OCI-LY7 (cell line): ENCODE measurements around the gene PADI3. TPM values are rescaled to one million over a fixed set of nuclear protein-coding genes. Genes with fewer than 3 reads are reported as not detected.

ENCODE experiments used
- BruUV-seq: library from RNA; stranded (reverse); fragments of 400-500 nt; replicated peaks from 2 replicates; lab custom pipeline; 2021; lab: Mats Ljungman, UMichigan
- CTCF ChIA-PET: fragments of 300-600 bp; sonication (Branson Sonifier 250); formaldehyde crosslinking; loops from one replicate; lab custom pipeline; 2022; ENCODE audit warnings: antibody characterized with exemption; ENCODE audit not compliant: unreplicated experiment; lab: Charles Lee
- POLR2A ChIA-PET: fragments of 300-600 bp; sonication (Branson Sonifier 250); formaldehyde crosslinking; loops from one replicate; lab custom pipeline; 2022; ENCODE audit warnings: antibody characterized with exemption; lab: Charles Lee
- DNase-seq: peaks from one replicate; pipeline ENCODE4 v3.0.0-alpha.2; 2015; ENCODE audit warnings: low spot score
- H2AFZ ChIP-seq: fragments of 200-600 bp; sonication (generic), shearing (Covaris generic); 2 replicates; pipeline ENCODE4 v1.6.1; 2014; ENCODE audit warnings: mild to moderate bottlenecking, antibody characterized with exemption, low read length, moderate library complexity
- H3K27ac ChIP-seq: fragments of 200-600 bp; sonication (generic); 2 replicates; pipeline ENCODE4 v1.5.1; 2014; ENCODE audit warnings: mixed run types, low read depth, mild to moderate bottlenecking, moderate library complexity, low read length, inconsistent platforms; ENCODE audit not compliant: poor library complexity, severe bottlenecking
- H3K36me3 ChIP-seq: fragments of 200-600 bp; sonication (generic); 2 replicates; pipeline ENCODE4 v1.6.1; 2014; ENCODE audit warnings: mild to moderate bottlenecking, antibody characterized with exemption, low read length, moderate library complexity, mixed read lengths; ENCODE audit not compliant: insufficient read depth
- H3K4me1 ChIP-seq: fragments of 200-600 bp; sonication (generic); 2 replicates; pipeline ENCODE4 v1.5.1; 2014; ENCODE audit warnings: mild to moderate bottlenecking, low read length; ENCODE audit not compliant: insufficient read depth, poor library complexity, severe bottlenecking
- H3K4me2 ChIP-seq: fragments of 200-600 bp; sonication (generic); 2 replicates; pipeline ENCODE4 v1.6.1; 2014; ENCODE audit warnings: mild to moderate bottlenecking, low read length
- H3K4me3 ChIP-seq: fragments of 200-600 bp; sonication (generic); 2 replicates; pipeline ENCODE4 v1.5.1; 2014; ENCODE audit warnings: mild to moderate bottlenecking, low read depth, low read length; ENCODE audit not compliant: poor library complexity, severe bottlenecking
- H3K79me2 ChIP-seq: fragments of 200-600 bp; sonication (generic); 2 replicates; pipeline ENCODE4 v1.6.1; 2016; ENCODE audit warnings: low read depth, mild to moderate bottlenecking, low read length, moderate library complexity, mixed read lengths; ENCODE audit not compliant: insufficient read depth
- H3K9me2 ChIP-seq: fragments of 200-600 bp; sonication (generic); 2 replicates; pipeline ENCODE4 v1.6.1; 2016; ENCODE audit warnings: mild to moderate bottlenecking, low read length, mixed read lengths; ENCODE audit not compliant: insufficient read depth
- H3K9me3 ChIP-seq: fragments of 200-600 bp; sonication (generic); 2 replicates; pipeline ENCODE4 v1.6.1; 2014; ENCODE audit warnings: mild to moderate bottlenecking, mixed run types, low read length, mixed read lengths
- H4K20me1 ChIP-seq: fragments of 200-600 bp; sonication (generic); 2 replicates; pipeline ENCODE4 v1.6.1; 2014; ENCODE audit warnings: mild to moderate bottlenecking, antibody characterized with exemption, low read length, moderate library complexity, mixed read lengths; ENCODE audit not compliant: insufficient read depth
- EZH2phosphoT487 ChIP-seq: fragments of 200-600 bp; sonication (generic); IDR thresholded peaks from 2 replicates; pipeline ENCODE4 v1.6.1; 2018; ENCODE audit warnings: low read depth, borderline replicate concordance, mild to moderate bottlenecking, mixed run types, antibody characterized with exemption, low read length, moderate library complexity, mixed read lengths
- intact Hi-C: fragments of 100-400 bp; cut with micrococcal nuclease; formaldehyde crosslinking; loops from one replicate; pipeline ENCODE4 v1.10.0; 2022; ENCODE audit not compliant: unreplicated experiment
- total RNA-seq, 2 experiments: library from RNA; depleted of rRNA in 1 of 2; stranded (reverse); fragments of >200 nt in 1 of 2; shearing (Covaris generic) in 1 of 2; gene quantifications; 2 replicates each; pipeline ENCODE4 v1.2.3, GENCODE V29; 2014 to 2022
- TF ChIP-seq, protein P1 (sequence below): fragments of 200-600 bp; sonication (generic); conservative IDR thresholded peaks from 2 replicates; pipeline ENCODE4 v1.5.1; 2014; ENCODE audit warnings: mild to moderate bottlenecking, antibody characterized with exemption, low read length, moderate library complexity, mixed read lengths

PADI3 gene
- total RNA-seq, 2 experiments from 2014 or later: not detected

DNA sequence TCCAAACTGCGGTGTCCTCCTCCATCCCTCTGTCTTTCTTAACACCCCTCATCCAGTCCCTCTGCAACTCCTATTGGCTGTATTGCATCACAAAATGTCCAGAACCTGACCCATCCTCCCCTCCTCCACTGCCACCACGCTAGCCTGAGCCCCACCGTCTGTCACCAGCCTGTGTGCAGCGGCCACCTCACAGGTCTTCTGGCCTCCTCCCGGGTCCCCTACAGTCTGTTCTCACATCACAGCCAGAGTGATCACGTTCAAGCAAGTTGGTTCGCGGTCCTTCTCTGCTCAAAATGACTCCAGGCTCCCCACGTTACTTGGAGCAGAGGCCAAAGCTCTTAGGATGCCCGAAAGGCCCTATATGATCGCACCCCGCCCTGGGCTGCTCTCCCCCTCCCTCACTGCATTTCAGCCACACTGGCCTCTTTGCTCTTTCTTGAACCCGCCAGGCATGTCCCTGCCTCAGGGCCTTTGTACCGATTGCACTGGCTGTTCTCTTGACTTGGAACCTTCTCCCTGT, 56.7 kb downstream of the PADI3 start:
- POLR2A ChIA-PET: no interaction called here
- no peak for TF ChIP-seq EZH2phosphoT487
- TF ChIP-seq, protein P1, sequence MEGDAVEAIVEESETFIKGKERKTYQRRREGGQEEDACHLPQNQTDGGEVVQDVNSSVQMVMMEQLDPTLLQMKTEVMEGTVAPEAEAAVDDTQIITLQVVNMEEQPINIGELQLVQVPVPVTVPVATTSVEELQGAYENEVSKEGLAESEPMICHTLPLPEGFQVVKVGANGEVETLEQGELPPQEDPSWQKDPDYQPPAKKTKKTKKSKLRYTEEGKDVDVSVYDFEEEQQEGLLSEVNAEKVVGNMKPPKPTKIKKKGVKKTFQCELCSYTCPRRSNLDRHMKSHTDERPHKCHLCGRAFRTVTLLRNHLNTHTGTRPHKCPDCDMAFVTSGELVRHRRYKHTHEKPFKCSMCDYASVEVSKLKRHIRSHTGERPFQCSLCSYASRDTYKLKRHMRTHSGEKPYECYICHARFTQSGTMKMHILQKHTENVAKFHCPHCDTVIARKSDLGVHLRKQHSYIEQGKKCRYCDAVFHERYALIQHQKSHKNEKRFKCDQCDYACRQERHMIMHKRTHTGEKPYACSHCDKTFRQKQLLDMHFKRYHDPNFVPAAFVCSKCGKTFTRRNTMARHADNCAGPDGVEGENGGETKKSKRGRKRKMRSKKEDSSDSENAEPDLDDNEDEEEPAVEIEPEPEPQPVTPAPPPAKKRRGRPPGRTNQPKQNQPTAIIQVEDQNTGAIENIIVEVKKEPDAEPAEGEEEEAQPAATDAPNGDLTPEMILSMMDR: no peak
- no peaks in the 10 kb centered on the region for H3K79me2 ChIP-seq

GRCh38 chr1:17306407-17306806, 57.5 kb downstream of the PADI3 start:
- H3K9me2 ChIP-seq: no peaks in the 10 kb centered on the region
- TF ChIP-seq, protein P1: no peak
- no peak for TF ChIP-seq EZH2phosphoT487
- POLR2A ChIA-PET: no interaction called here
- H3K9me3 ChIP-seq: no peaks in the 10 kb centered on the region
- no peaks in the 10 kb centered on the region for H3K36me3 ChIP-seq
- no peak overlapping the region for H3K4me2 ChIP-seq
- BruUV-seq: no TSS peak
- no peaks in the 10 kb centered on the region for H3K79me2 ChIP-seq
- no peaks in the 10 kb centered on the region for H3K4me1 ChIP-seq
- CTCF ChIA-PET: no interaction called here
- no peaks in the 10 kb centered on the region for H4K20me1 ChIP-seq
- no peak for DNase-seq
- no peak overlapping the region for H3K27ac ChIP-seq
- intact Hi-C loops: no loop called here
- no peak overlapping the region for H2AFZ ChIP-seq
- no peak overlapping the region for H3K4me3 ChIP-seq

More for the DNA sequence above, 56.7 kb downstream of the PADI3 start:
- Histone ChIP-seq H3K4me2 (no peak overlapping the region), H2AFZ (no peak overlapping the region), H3K36me3 (no peaks in the 10 kb centered on the region), H3K4me3 (no peak overlapping the region), H3K27ac (no peak overlapping the region), H3K4me1 (no peaks in the 10 kb centered on the region), H3K9me3 (no peaks in the 10 kb centered on the region), H4K20me1 (no peaks in the 10 kb centered on the region), H3K9me2 (no peaks in the 10 kb centered on the region)
- intact Hi-C loops: no loop called here
- DNase-seq: no peak
- BruUV-seq: no TSS peak
- CTCF ChIA-PET: no interaction called here

- Histone ChIP-seq H3K9me2 (no peaks in the 10 kb centered on the region), H4K20me1 (no peaks in the 10 kb centered on the region), H3K27ac (no peak overlapping the region), H3K9me3 (no peaks in the 10 kb centered on the region), H3K4me3 (no peak overlapping the region), H3K4me1 (no peaks in the 10 kb centered on the region), H3K4me2 (no peak overlapping the region), H3K36me3 (no peaks in the 10 kb centered on the region), H3K79me2 (no peaks in the 10 kb centered on the region), H2AFZ (no peak overlapping the region)
- ChIA-PET POLR2A (interaction anchor here (1.6 kb wide), 1 partner anchor 18 kb away, joined by 5 read pairs; no protein-coding TSS in a partner anchor), CTCF (no interaction called here)
- BruUV-seq: no TSS peak
- DNase-seq: no peak
- intact Hi-C loops: no loop called here
- TF ChIP-seq, protein P1: no peak
Observed at GRCh38 chr1:17306921-17307320, 58.0 kb downstream of the PADI3 start.
